K562 (cell line): ENCODE results near the gene GNAI2. TPM values are rescaled to one million over a fixed set of nuclear protein-coding genes. Genes with fewer than 3 reads are reported as not detected.

Experiments used
- ARID1B ChIP-seq: fragments of 450-650 bp; IDR thresholded peaks from 2 replicates; pipeline ENCODE4 v1.6.1; 2016; ENCODE audit warnings: antibody characterized with exemption, mild to moderate bottlenecking, inconsistent platforms
- ARID4B ChIP-seq: sonication (generic); formaldehyde crosslinking; IDR thresholded peaks from 2 replicates; pipeline ENCODE4 v1.8.0; 2022; ENCODE audit warnings: mild to moderate bottlenecking, missing genetic modification reagents
- CBFA2T2 ChIP-seq: fragments of 450-650 bp; conservative IDR thresholded peaks from 2 replicates; pipeline ENCODE4 v1.6.1; 2017; ENCODE audit warnings: mild to moderate bottlenecking
- CHD4 ChIP-seq: fragments of 200-600 bp; sonication (generic); IDR thresholded peaks from 3 replicates; pipeline ENCODE4 v1.6.1; 2012; ENCODE audit warnings: low read depth, mild to moderate bottlenecking, mixed read lengths, low read length, inconsistent platforms; ENCODE audit not compliant: insufficient read depth, insufficient replicate concordance, poor library complexity, severe bottlenecking
- DMBX1 ChIP-seq: fragments of 250-450 bp; sonication (Bioruptor Pico); IDR thresholded peaks from 2 replicates; pipeline ENCODE4 v1.8.0; 2022; ENCODE audit warnings: inconsistent platforms, mild to moderate bottlenecking, moderate library complexity, borderline replicate concordance
- FOXM1 ChIP-seq, 2 experiments: fragments of 450-650 bp in 1 of 2; sonication (generic) in 1 of 2; formaldehyde crosslinking in 1 of 2; IDR thresholded peaks; 2 replicates each; pipeline versions ENCODE4 v1.6.1 to v1.9.0; 2017 to 2022; ENCODE audit warnings: low read depth in 2 of 2, mild to moderate bottlenecking in 2 of 2, missing genetic modification reagents in 1 of 2, moderate library complexity in 1 of 2
- GATAD2B ChIP-seq: fragments of 450-650 bp; IDR thresholded peaks from 2 replicates; pipeline ENCODE4 v1.6.1; 2017; ENCODE audit warnings: mild to moderate bottlenecking, borderline replicate concordance
- HES1 ChIP-seq: fragments of 450-650 bp; IDR thresholded peaks from 2 replicates; pipeline ENCODE4 v1.6.1; 2016; ENCODE audit warnings: low read depth, mild to moderate bottlenecking, moderate library complexity
- ID3 ChIP-seq, 2 experiments: fragments of 250-450 bp in 1 of 2; fragments of 450-650 bp in 1 of 2; sonication (Bioruptor Pico) in 1 of 2; IDR thresholded peaks; 2 replicates each; pipeline versions ENCODE4 v1.6.1 to v1.8.0; 2016 to 2021; ENCODE audit warnings: mild to moderate bottlenecking in 2 of 2, moderate library complexity in 2 of 2, missing compliant biosample characterization in 1 of 2, missing genetic modification characterization in 1 of 2
- KAT8 ChIP-seq: fragments of 450-650 bp; IDR thresholded peaks from 2 replicates; pipeline ENCODE4 v1.6.1; 2016; ENCODE audit warnings: low read depth, mild to moderate bottlenecking
- MAZ ChIP-seq, 2 experiments: fragments of 450-650 bp in 1 of 2; sonication (generic) in 1 of 2; formaldehyde crosslinking; IDR thresholded peaks in 1 of 2; conservative IDR thresholded peaks in 1 of 2; 2 replicates each; pipeline versions ENCODE4 v1.4.0 to v1.5.0; 2020; ENCODE audit warnings: mild to moderate bottlenecking in 1 of 2, missing genetic modification reagents in 1 of 2
- NBN ChIP-seq: fragments of 450-650 bp; IDR thresholded peaks from 2 replicates; pipeline ENCODE4 v1.6.1; 2016; ENCODE audit warnings: low read depth, mild to moderate bottlenecking
- PBX2 ChIP-seq, 2 experiments: IDR thresholded peaks in 1 of 2; conservative IDR thresholded peaks in 1 of 2; 2 replicates each; pipeline ENCODE4 v1.6.1; 2016; ENCODE audit warnings: low read depth in 2 of 2, mild to moderate bottlenecking in 1 of 2, missing compliant biosample characterization in 1 of 2, missing genetic modification characterization in 1 of 2, moderate library complexity in 1 of 2
- RBM14 ChIP-seq: fragments of 200-400 bp; formaldehyde crosslinking; IDR thresholded peaks from 2 replicates; pipeline ENCODE4 v1.6.1; 2018; ENCODE audit warnings: low read depth, mild to moderate bottlenecking, low read length, moderate library complexity, borderline replicate concordance; ENCODE audit not compliant: insufficient read depth
- XRCC5 ChIP-seq: fragments of 200-400 bp; formaldehyde crosslinking; IDR thresholded peaks from 2 replicates; pipeline ENCODE4 v1.6.1; 2017; ENCODE audit warnings: low read depth, mild to moderate bottlenecking, low read length
- ZC3H8 ChIP-seq: fragments of 450-650 bp; IDR thresholded peaks from 2 replicates; pipeline ENCODE4 v1.6.1; 2017
- ZKSCAN1 ChIP-seq: fragments of 150-350 bp; IDR thresholded peaks from 2 replicates; pipeline ENCODE4 v1.6.1; 2016; ENCODE audit warnings: low read depth, low read length
- ZNF253 ChIP-seq: fragments of 250-450 bp; sonication (Bioruptor Pico); conservative IDR thresholded peaks from 2 replicates; pipeline ENCODE4 v1.6.1; 2021; ENCODE audit warnings: mild to moderate bottlenecking
- polyA plus RNA-seq, 8 experiments: library from polyadenylated mRNA; depleted of rRNA in 4 of 8; stranded (reverse) in 5 of 8; unstranded in 3 of 8; fragments of >200 nt; fragmentation: Nextera tagmentation in 2 of 8; fragmentation: Illumina TruSeq in 1 of 8; extraction: Ambion mirVana in 2 of 8; extraction: Trizol in 1 of 8; gene quantifications; 2 replicates each; pipeline versions ENCODE4 v1.2.1 to v1.2.3, GENCODE V29; 2011 to 2014; ENCODE audit warnings: inconsistent platforms in 1 of 8, missing spikeins in 1 of 8
- total RNA-seq, 7 experiments: library from RNA; depleted of rRNA in 6 of 7; stranded (reverse); fragments of >200 nt in 6 of 7; fragmentation: Illumina TruSeq in 2 of 7; extraction: Trizol in 2 of 7; gene quantifications; 2 replicates each; pipeline versions ENCODE4 v1.2.1 to v1.2.3, GENCODE V29; 2011 to 2021; ENCODE audit warnings: low replicate concordance in 1 of 7

GNAI2 gene
- total and polyA plus RNA-seq, 9 of the 15 experiments (the other 6 are each of a cell fraction or from before 2014, with no cell fraction given): 1.1 to 72.2 (median 42.7) TPM

GRCh38 chr3:50235716-50236483 lies at the start of gene GNAI2 (continued):
- TF ChIP-seq MAZ (CRISPR knock-in tag; conservative IDR thresholded peaks at IDR 0.05 in 1 of 2, IDR thresholded peaks at IDR 0.05 in 1 of 2) (peak; percentile 64 to 67), FOXM1 (IDR thresholded peaks at IDR 0.05; ENCODE audit: low read depth) (no peak), FOXM1 (CRISPR knock-in tag; IDR thresholded peaks at IDR 0.05; ENCODE audit: low read depth) (no peak), KAT8 (no peak), ZNF253 (no peak), HES1 (no peak), XRCC5 (no peak), ID3 (CRISPR knock-in tag; IDR thresholded peaks at IDR 0.05) (no peak), ID3 (tag; IDR thresholded peaks at IDR 0.05) (no peak), PBX2 (CRISPR knock-in tag; IDR thresholded peaks at IDR 0.05; ENCODE audit: low read depth) (no peak), PBX2 (tag; conservative IDR thresholded peaks at IDR 0.05; ENCODE audit: low read depth) (no peak), ZKSCAN1 (no peak), NBN (no peak), GATAD2B (peak; percentile 81; the same call in 1 of the 2 replicates), ARID1B (no peak), DMBX1 (CRISPR knock-in tag) (no peak), ARID4B (CRISPR knock-in tag) (no peak), CHD4 (no peak), RBM14 (no peak), ZC3H8 (no peak), CBFA2T2 (no peak)
